ENCODE measurements around the gene LRRFIP1. TPM values are rescaled to one million over a fixed set of nuclear protein-coding genes. Genes with fewer than 3 reads are reported as not detected.

Gene LRRFIP1
- total RNA-seq, 4 donors from 2014 or later, result 98.5 to 147 (median 122) TPM

GRCh38 chr2:237612527-237613357 lies 14.6 kb upstream of the LRRFIP1 start:
- intact Hi-C loops (cut with DNase I; ENCODE audit: low total_unique reads), result no loop called here
- H3K27me3 ChIP-seq, result no peaks in the 10 kb centered on the region
- in situ Hi-C loops (cut with MboI; ENCODE audit: low pct_ligation_motif_present in 1 of 4, low pct_unique_long_range_greater_than_20kb in 1 of 4, low sequenced_read_pairs in 3 of 4), result no loop called here
- TF ChIP-seq POLR2A (IDR thresholded peaks at IDR 0.05) (no peak), POLR2AphosphoS5 (IDR thresholded peaks at IDR 0.05) (no peak), EP300 (IDR thresholded peaks at IDR 0.05; ENCODE audit: low read depth) (no peak)
- TF ChIP-seq, protein P1, sequence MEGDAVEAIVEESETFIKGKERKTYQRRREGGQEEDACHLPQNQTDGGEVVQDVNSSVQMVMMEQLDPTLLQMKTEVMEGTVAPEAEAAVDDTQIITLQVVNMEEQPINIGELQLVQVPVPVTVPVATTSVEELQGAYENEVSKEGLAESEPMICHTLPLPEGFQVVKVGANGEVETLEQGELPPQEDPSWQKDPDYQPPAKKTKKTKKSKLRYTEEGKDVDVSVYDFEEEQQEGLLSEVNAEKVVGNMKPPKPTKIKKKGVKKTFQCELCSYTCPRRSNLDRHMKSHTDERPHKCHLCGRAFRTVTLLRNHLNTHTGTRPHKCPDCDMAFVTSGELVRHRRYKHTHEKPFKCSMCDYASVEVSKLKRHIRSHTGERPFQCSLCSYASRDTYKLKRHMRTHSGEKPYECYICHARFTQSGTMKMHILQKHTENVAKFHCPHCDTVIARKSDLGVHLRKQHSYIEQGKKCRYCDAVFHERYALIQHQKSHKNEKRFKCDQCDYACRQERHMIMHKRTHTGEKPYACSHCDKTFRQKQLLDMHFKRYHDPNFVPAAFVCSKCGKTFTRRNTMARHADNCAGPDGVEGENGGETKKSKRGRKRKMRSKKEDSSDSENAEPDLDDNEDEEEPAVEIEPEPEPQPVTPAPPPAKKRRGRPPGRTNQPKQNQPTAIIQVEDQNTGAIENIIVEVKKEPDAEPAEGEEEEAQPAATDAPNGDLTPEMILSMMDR (IDR thresholded peaks at IDR 0.05), result no peak
- no peak overlapping the region for H3K4me3 ChIP-seq
- no peaks in the 10 kb centered on the region for H3K36me3 ChIP-seq
- WGBS, 2 donors (ENCODE audit: low coverage in 1 of 2), result 90 to 92% methylated on average over 7 to 10 of the region's 10 CpGs
- DNase-seq, result no peak
- H3K9me3 ChIP-seq, result no peaks in the 10 kb centered on the region
- H3K27ac ChIP-seq, result no peak overlapping the region
- H3K4me1 ChIP-seq, result peaks cover 6 to 24% (median 15%) of the 10 kb centered on the region in 4 donors

- TF ChIP-seq, protein P1 (IDR thresholded peaks at IDR 0.05), result no peak
- Histone ChIP-seq H3K27me3 (no peaks in the 10 kb centered on the region), H3K27ac (no peak overlapping the region), H3K4me3 (no peak overlapping the region), H3K9me3 (no peaks in the 10 kb centered on the region), H3K36me3 (no peaks in the 10 kb centered on the region), H3K4me1 (peaks cover 6 to 24% (median 15%) of the 10 kb centered on the region in 4 donors)
- intact Hi-C loops (cut with DNase I; ENCODE audit: low total_unique reads), result no loop called here
- in situ Hi-C loops (cut with MboI; ENCODE audit: low pct_ligation_motif_present in 1 of 4, low pct_unique_long_range_greater_than_20kb in 1 of 4, low sequenced_read_pairs in 3 of 4), result no loop called here
- no peak for DNase-seq
These were observed 13.7 kb upstream of the LRRFIP1 start for GRCh38 chr2:237613679-237614078.

DNA sequence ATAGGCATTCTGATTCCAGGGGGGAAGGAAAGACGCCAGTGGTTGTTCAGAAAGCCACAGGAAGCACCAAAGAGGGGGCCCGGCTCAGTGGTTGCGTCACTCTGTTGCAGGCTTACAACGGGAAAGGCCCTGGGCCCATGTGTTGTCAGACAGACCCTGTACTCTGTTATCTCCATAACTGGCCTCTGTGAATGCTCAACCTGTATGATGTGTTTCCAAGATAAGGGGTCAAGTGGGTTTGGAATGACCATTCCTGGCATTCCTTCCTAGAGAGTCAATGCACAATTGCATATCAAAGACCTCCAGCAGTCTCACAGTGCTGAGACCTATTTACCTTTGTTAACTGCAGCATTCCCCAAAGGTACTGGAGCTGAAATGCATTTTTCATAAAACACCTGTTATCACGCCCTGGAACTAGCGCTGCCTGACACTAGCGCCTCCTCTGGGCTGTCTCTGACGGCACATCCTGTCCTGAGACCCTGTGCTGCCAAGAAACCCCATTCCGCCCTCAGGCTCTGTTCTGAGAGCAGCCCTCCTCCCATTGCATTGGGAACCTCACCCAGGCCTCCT lies 13.2 kb upstream of the LRRFIP1 start:
- H3K27me3 ChIP-seq, result no peaks in the 10 kb centered on the region
- TF ChIP-seq, protein P1 (IDR thresholded peaks at IDR 0.05), result no peak
- TF ChIP-seq POLR2AphosphoS5 (IDR thresholded peaks at IDR 0.05), result no peak
- no peak for TF ChIP-seq POLR2A (IDR thresholded peaks at IDR 0.05)
- no peak for TF ChIP-seq EP300 (IDR thresholded peaks at IDR 0.05; ENCODE audit: low read depth)
- H3K4me1 ChIP-seq, result peaks cover 6 to 24% (median 15%) of the 10 kb centered on the region in 4 donors
- in situ Hi-C loops (cut with MboI; ENCODE audit: low pct_ligation_motif_present in 1 of 4, low pct_unique_long_range_greater_than_20kb in 1 of 4, low sequenced_read_pairs in 3 of 4) (no loop called here), intact Hi-C loops (cut with DNase I; ENCODE audit: low total_unique reads) (no loop called here)
- no peaks in the 10 kb centered on the region for H3K36me3 ChIP-seq
- WGBS, 2 donors (ENCODE audit: low coverage in 1 of 2), result 81 to 90% methylated on average over 3 to 9 of the region's 9 CpGs
- H3K9me3 ChIP-seq, result no peaks in the 10 kb centered on the region
- no peak overlapping the region for H3K27ac ChIP-seq
- no peak overlapping the region for H3K4me3 ChIP-seq
- no peak for DNase-seq

DNA sequence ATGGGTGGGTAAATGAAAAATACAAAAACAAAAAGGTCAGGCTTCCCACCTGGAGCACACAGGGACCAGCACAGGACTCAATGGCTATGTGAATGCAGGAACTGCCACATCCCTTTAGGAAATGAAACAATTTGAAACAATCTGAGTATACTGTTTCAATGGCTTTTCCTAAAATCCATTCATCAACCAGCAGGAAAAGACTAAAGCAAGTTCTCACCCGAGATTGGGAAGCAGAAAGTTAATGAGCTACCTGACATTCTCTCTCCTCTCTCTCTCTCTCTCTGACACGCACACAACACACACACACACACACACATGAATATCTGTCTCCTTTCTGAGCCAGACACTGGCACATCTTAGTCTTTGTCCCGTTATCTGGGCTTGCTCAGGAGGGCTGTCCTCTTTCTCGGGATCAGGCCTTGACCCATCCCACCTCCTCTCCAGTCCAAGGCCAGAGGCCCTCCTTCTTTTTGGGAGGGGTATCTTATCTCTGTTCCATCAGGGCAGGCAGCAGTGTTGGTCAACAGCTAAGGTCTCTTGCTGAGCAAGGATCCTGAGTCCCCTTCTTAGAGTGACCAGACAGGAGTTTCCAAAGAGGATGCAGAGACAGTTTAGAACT lies 11.6 kb upstream of the LRRFIP1 start:
- H3K4me1 ChIP-seq, result peaks cover 6 to 24% (median 15%) of the 10 kb centered on the region in 4 donors
- TF ChIP-seq, protein P1 (IDR thresholded peaks at IDR 0.05), result no peak
- TF ChIP-seq EP300 (IDR thresholded peaks at IDR 0.05; ENCODE audit: low read depth) (no peak), POLR2A (IDR thresholded peaks at IDR 0.05) (no peak), POLR2AphosphoS5 (IDR thresholded peaks at IDR 0.05) (no peak)
- H3K36me3 ChIP-seq, result no peaks in the 10 kb centered on the region
- in situ Hi-C loops (cut with MboI; ENCODE audit: low pct_ligation_motif_present in 1 of 4, low pct_unique_long_range_greater_than_20kb in 1 of 4, low sequenced_read_pairs in 3 of 4) (no loop called here), intact Hi-C loops (cut with DNase I; ENCODE audit: low total_unique reads) (no loop called here)
- 43 to 50% methylated on average over 2 to 4 of the region's 4 CpGs for WGBS, 2 donors (ENCODE audit: low coverage in 1 of 2)
- no peak for DNase-seq
- H3K9me3 ChIP-seq, result no peaks in the 10 kb centered on the region
- no peak overlapping the region for H3K4me3 ChIP-seq
- peak overlapping the region; percentile 63 to 83 (median 76) for H3K27ac ChIP-seq
- no peaks in the 10 kb centered on the region for H3K27me3 ChIP-seq
